ENCODE data around the gene ZNF431.
"Not testable (repeated sequence)": the region's sequence is repeated elsewhere in the genome, so short reads cannot be mapped to it uniquely, and the experiment has no call there.

Gene ZNF431

DNA sequence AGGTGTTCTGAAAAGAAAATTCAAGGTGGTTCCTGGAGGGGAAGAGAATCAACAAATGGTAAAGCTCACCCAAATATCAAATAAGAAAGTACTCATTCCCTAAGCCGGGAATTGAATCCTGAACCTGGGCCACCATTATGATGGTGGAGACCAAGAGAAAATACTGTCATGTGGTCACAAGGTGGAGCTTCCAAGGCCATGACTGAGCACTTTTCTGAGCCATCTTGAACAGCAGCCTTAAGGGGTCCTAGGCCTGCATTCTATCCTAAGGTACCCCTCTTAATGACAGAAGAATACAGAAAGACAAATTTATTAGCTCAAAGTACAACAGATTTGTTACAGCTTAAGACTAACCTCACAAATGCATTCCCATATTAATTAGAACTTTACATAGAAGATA is 9.6 kb downstream of the ZNF431 start:
- Histone ChIP-seq H3K27ac (ENCODE audit: low read depth, low read length) (no peak overlapping the region), H3K4me1 (ENCODE audit: control insufficient read depth, insufficient read depth, low read length) (peaks cover 7% of the 10 kb centered on the region), H3K4me3 (ENCODE audit: low read length) (no peak overlapping the region), H3K27me3 (ENCODE audit: control insufficient read depth, insufficient read depth, low read length) (no peaks in the 10 kb centered on the region), H3K9ac (ENCODE audit: low read length) (no peak overlapping the region), H3K36me3 (ENCODE audit: control insufficient read depth, insufficient read depth, low read length) (peaks cover 5% of the 10 kb centered on the region)

GRCh38 chr19:21158523-21159135 is 16.8 kb downstream of the ZNF431 start:
- H3K36me3 ChIP-seq (ENCODE audit: control insufficient read depth, insufficient read depth, low read length), result no peaks in the 10 kb centered on the region
- no peak overlapping the region for H3K9ac ChIP-seq (ENCODE audit: low read length)
- no peaks in the 10 kb centered on the region for H3K27me3 ChIP-seq (ENCODE audit: control insufficient read depth, insufficient read depth, low read length)
- H3K4me1 ChIP-seq (ENCODE audit: control insufficient read depth, insufficient read depth, low read length), result no peaks in the 10 kb centered on the region
- no peak overlapping the region for H3K27ac ChIP-seq (ENCODE audit: low read depth, low read length)
- no peak overlapping the region for H3K4me3 ChIP-seq (ENCODE audit: low read length)

GRCh38 chr19:21164541-21164940 is 22.7 kb downstream of the ZNF431 start:
- H3K4me3 ChIP-seq (ENCODE audit: low read length), result no peak overlapping the region
- no peaks in the 10 kb centered on the region for H3K4me1 ChIP-seq (ENCODE audit: control insufficient read depth, insufficient read depth, low read length)
- H3K27ac ChIP-seq (ENCODE audit: low read depth, low read length), result no peak overlapping the region
- H3K27me3 ChIP-seq (ENCODE audit: control insufficient read depth, insufficient read depth, low read length), result no peaks in the 10 kb centered on the region
- H3K9ac ChIP-seq (ENCODE audit: low read length), result no peak overlapping the region
- peaks cover 4% of the 10 kb centered on the region for H3K36me3 ChIP-seq (ENCODE audit: control insufficient read depth, insufficient read depth, low read length)

DNA sequence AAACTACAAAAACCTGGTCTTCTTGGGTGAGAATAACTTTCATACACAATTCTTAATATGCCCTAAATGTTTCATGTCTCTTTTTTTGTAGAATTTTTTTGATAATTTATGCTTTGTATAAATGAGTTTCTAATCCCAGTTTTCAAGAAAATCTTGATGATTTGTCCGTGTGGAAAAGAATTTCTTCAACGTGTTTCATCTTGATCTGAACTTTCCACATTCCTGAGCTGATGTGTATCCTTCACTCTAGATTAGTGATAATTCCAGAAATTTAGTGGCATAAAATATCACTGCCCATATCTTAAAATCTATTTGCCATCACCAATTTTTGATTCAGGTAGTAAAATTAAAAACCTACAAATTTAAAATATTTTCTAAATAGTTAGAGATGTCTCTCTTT is 24.6 kb downstream of the ZNF431 start:
- Histone ChIP-seq H3K27me3 (ENCODE audit: control insufficient read depth, insufficient read depth, low read length) (no peaks in the 10 kb centered on the region), H3K4me3 (ENCODE audit: low read length) (no peak overlapping the region), H3K9ac (ENCODE audit: low read length) (no peak overlapping the region), H3K4me1 (ENCODE audit: control insufficient read depth, insufficient read depth, low read length) (no peaks in the 10 kb centered on the region), H3K27ac (ENCODE audit: low read depth, low read length) (no peak overlapping the region), H3K36me3 (ENCODE audit: control insufficient read depth, insufficient read depth, low read length) (peaks cover 4% of the 10 kb centered on the region)

DNA sequence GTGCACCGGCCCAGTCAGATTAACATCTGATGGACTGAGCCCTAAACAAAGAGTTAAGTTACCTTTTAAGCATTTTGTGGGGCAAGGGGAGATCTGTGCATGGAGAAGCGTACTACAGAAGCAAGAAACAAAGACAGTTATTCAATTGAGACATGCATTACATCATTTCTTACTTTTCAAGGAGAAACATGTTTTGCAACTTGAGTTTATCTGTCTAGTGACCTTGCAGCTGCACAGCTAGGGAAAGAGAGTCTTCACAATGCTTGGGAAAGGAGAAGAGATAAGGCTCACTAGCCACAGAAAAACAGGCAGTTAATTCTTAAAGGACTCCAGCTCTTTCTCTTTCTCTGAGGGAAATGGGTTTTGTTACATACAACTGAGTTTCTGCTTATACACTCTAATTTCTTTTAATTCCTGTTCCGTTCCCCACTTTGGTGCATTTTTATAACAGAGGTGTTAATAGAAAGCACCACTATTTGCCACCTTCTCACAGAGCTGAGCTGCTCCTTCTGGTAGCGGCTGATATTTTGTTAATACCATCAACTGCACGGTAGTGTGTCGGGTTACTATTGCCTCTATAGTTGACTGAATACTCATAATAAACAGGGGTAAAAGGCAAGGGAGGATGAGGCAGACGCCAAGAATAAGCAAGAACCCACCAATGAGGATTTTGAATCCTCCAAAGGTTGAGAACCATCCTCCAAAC is 55.9 kb downstream of the ZNF431 start:
- H3K9ac ChIP-seq (ENCODE audit: low read length), result no peak overlapping the region
- no peaks in the 10 kb centered on the region for H3K4me1 ChIP-seq (ENCODE audit: control insufficient read depth, insufficient read depth, low read length)
- H3K27ac ChIP-seq (ENCODE audit: low read depth, low read length), result no peak overlapping the region
- no peaks in the 10 kb centered on the region for H3K27me3 ChIP-seq (ENCODE audit: control insufficient read depth, insufficient read depth, low read length)
- H3K4me3 ChIP-seq (ENCODE audit: low read length), result no peak overlapping the region
- H3K36me3 ChIP-seq (ENCODE audit: control insufficient read depth, insufficient read depth, low read length), result no peaks in the 10 kb centered on the region

GRCh38 chr19:21202865-21203494 is 61.1 kb downstream of the ZNF431 start:
- Histone ChIP-seq H3K36me3 (ENCODE audit: control insufficient read depth, insufficient read depth, low read length) (no peaks in the 10 kb centered on the region), H3K4me1 (ENCODE audit: control insufficient read depth, insufficient read depth, low read length) (no peaks in the 10 kb centered on the region), H3K27ac (ENCODE audit: low read depth, low read length) (no peak overlapping the region), H3K27me3 (ENCODE audit: control insufficient read depth, insufficient read depth, low read length) (no peaks in the 10 kb centered on the region), H3K4me3 (ENCODE audit: low read length) (no peak overlapping the region), H3K9ac (ENCODE audit: low read length) (no peak overlapping the region)

- no peaks in the 10 kb centered on the region for H3K36me3 ChIP-seq (ENCODE audit: control insufficient read depth, insufficient read depth, low read length)
- H3K4me1 ChIP-seq (ENCODE audit: control insufficient read depth, insufficient read depth, low read length), result no peaks in the 10 kb centered on the region
Measured at GRCh38 chr19:21210037-21210621, 68.3 kb downstream of the ZNF431 start.

GRCh38 chr19:21221693-21222092 is 79.9 kb downstream of the ZNF431 start:
- no peaks in the 10 kb centered on the region for H3K27me3 ChIP-seq (ENCODE audit: control insufficient read depth, insufficient read depth, low read length)
- H3K4me1 ChIP-seq (ENCODE audit: control insufficient read depth, insufficient read depth, low read length), result no peaks in the 10 kb centered on the region
- H3K27ac ChIP-seq (ENCODE audit: low read depth, low read length), result no peak overlapping the region
- H3K9ac ChIP-seq (ENCODE audit: low read length), result no peak overlapping the region
- H3K36me3 ChIP-seq (ENCODE audit: control insufficient read depth, insufficient read depth, low read length), result no peaks in the 10 kb centered on the region
- H3K4me3 ChIP-seq (ENCODE audit: low read length), result no peak overlapping the region

More at GRCh38 chr19:21210037-21210621, 68.3 kb downstream of the ZNF431 start:
- Histone ChIP-seq H3K9ac (ENCODE audit: low read length) (no peak overlapping the region), H3K4me3 (ENCODE audit: low read length) (no peak overlapping the region), H3K27ac (ENCODE audit: low read depth, low read length) (no peak overlapping the region), H3K27me3 (ENCODE audit: control insufficient read depth, insufficient read depth, low read length) (no peaks in the 10 kb centered on the region)

- H3K9ac ChIP-seq (ENCODE audit: low read length); H3K4me1 ChIP-seq (ENCODE audit: control insufficient read depth, insufficient read depth, low read length); H3K36me3 ChIP-seq (ENCODE audit: control insufficient read depth, insufficient read depth, low read length); H3K27me3 ChIP-seq (ENCODE audit: control insufficient read depth, insufficient read depth, low read length); H3K4me3 ChIP-seq (ENCODE audit: low read length); H3K27ac ChIP-seq (ENCODE audit: low read depth, low read length): not testable (repeated sequence)
Measured at GRCh38 chr19:21229938-21230337, 88.1 kb downstream of the ZNF431 start.

GRCh38 chr19:21233691-21234090 is 91.9 kb downstream of the ZNF431 start:
- Histone ChIP-seq H3K27ac (ENCODE audit: low read depth, low read length) (no peak overlapping the region), H3K4me1 (ENCODE audit: control insufficient read depth, insufficient read depth, low read length) (no peaks in the 10 kb centered on the region), H3K4me3 (ENCODE audit: low read length) (no peak overlapping the region), H3K9ac (ENCODE audit: low read length) (no peak overlapping the region), H3K27me3 (ENCODE audit: control insufficient read depth, insufficient read depth, low read length) (no peaks in the 10 kb centered on the region), H3K36me3 (ENCODE audit: control insufficient read depth, insufficient read depth, low read length) (no peaks in the 10 kb centered on the region)

DNA sequence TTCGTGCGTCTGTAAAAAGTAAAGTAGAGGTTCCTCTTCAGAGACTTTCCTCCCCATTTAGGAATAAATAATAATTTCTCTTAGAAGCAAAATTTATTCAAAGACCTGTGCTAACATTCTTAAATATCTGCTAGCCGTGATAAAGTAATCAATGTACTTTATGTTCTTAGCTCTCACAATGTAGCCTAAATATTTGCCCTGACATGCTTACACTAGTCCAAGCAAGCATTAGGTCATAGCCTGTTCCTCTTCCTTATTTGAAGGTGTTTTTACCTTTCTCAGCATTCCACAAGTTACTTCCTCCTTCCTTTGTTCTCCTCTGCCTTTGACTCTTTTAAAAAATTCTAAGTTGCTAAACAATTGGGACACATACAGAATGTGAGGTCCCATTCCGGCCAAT is 94.9 kb downstream of the ZNF431 start:
- not testable (repeated sequence) for H3K4me1 ChIP-seq (ENCODE audit: control insufficient read depth, insufficient read depth, low read length); H3K9ac ChIP-seq (ENCODE audit: low read length); H3K27ac ChIP-seq (ENCODE audit: low read depth, low read length); H3K27me3 ChIP-seq (ENCODE audit: control insufficient read depth, insufficient read depth, low read length); H3K36me3 ChIP-seq (ENCODE audit: control insufficient read depth, insufficient read depth, low read length); H3K4me3 ChIP-seq (ENCODE audit: low read length)

GRCh38 chr19:21238670-21239069 is 96.8 kb downstream of the ZNF431 start:
- no peaks in the 10 kb centered on the region for H3K36me3 ChIP-seq (ENCODE audit: control insufficient read depth, insufficient read depth, low read length)
- H3K4me3 ChIP-seq (ENCODE audit: low read length), result no peak overlapping the region
- no peaks in the 10 kb centered on the region for H3K4me1 ChIP-seq (ENCODE audit: control insufficient read depth, insufficient read depth, low read length)
- no peak overlapping the region for H3K27ac ChIP-seq (ENCODE audit: low read depth, low read length)
- no peak overlapping the region for H3K9ac ChIP-seq (ENCODE audit: low read length)
- no peaks in the 10 kb centered on the region for H3K27me3 ChIP-seq (ENCODE audit: control insufficient read depth, insufficient read depth, low read length)
